HCT116 (cell line): Measurements from ENCODE around the gene NTN4. TPM values are rescaled to one million over a fixed set of nuclear protein-coding genes. Genes with fewer than 3 reads are reported as not detected.
"Not testable (repeated sequence)": the region's sequence is repeated elsewhere in the genome, so short reads cannot be mapped to it uniquely, and the experiment has no call there.

Source experiments
- ATAC-seq: fragments of 200-7000 bp; cut with Tn5 transposase; 2 replicates; pipeline ENCODE4 v1.9.1; 2020; ENCODE audit warnings: mild to moderate bottlenecking, moderate library complexity
- BruUV-seq: library from RNA; stranded (reverse); fragments of 400-500 nt; replicated peaks from 2 replicates; lab custom pipeline; 2021; lab: Mats Ljungman, UMichigan
- CTCF ChIA-PET: fragments of 300-600 bp; sonication (Branson Sonifier 250); formaldehyde crosslinking; loops from one replicate; lab custom pipeline; 2021; ENCODE audit warnings: antibody characterized with exemption; lab: Charles Lee
- POLR2A ChIA-PET: fragments of 300-600, 350-600 bp; sonication (Branson Sonifier 250); formaldehyde crosslinking; loops from one replicate; lab custom pipeline; 2021; ENCODE audit warnings: antibody characterized with exemption; lab: Charles Lee
- RAD21 ChIA-PET, 2 experiments: fragments of 300-600 bp; sonication (Branson Sonifier 250); formaldehyde crosslinking; loops; one replicate each; lab custom pipeline; 2023; ENCODE audit warnings: low total read pairs in 2 of 2; ENCODE audit not compliant: uncharacterized antibody in 2 of 2, unreplicated experiment in 2 of 2, low non-redundant PET in 1 of 2; lab: Charles Lee
- DNase-seq: peaks from one replicate; pipeline ENCODE4 v3.0.0-alpha.2; 2010; ENCODE audit warnings: low read depth, low spot score
- H2AFZ ChIP-seq: fragments of 200-600 bp; shearing (Covaris generic), sonication (generic); 2 replicates; pipeline ENCODE4 v1.6.1; 2017; ENCODE audit warnings: low read depth, mixed run types, mixed read lengths, antibody characterized with exemption, low read length; ENCODE audit not compliant: poor library complexity, severe bottlenecking
- H3K27ac ChIP-seq: 2 replicates; pipeline ENCODE4 v1.5.1; 2012; ENCODE audit warnings: low read depth, low read length
- H3K27me3 ChIP-seq: fragments of 200-600 bp; sonication (generic); 2 replicates; pipeline ENCODE4 v1.6.1; 2016; ENCODE audit warnings: mixed run types, low read length, mixed read lengths; ENCODE audit not compliant: insufficient read depth
- H3K36me3 ChIP-seq, 2 experiments: fragments of 200-500 bp in 1 of 2; fragments of 200-600 bp in 1 of 2; sonication (Bioruptor generic) in 1 of 2; sonication (generic) in 1 of 2; 2 replicates each; pipeline versions ENCODE4 v1.5.1 to v1.6.1; 2014 to 2016; ENCODE audit warnings: low read length in 2 of 2, inconsistent platforms in 1 of 2, mixed read lengths in 1 of 2, mixed run types in 1 of 2; ENCODE audit not compliant: insufficient read depth in 2 of 2, control insufficient read depth in 1 of 2
- H3K4me1 ChIP-seq, 2 experiments: fragments of 200-600 bp in 1 of 2; sonication (generic) in 1 of 2; 2 replicates each; pipeline versions ENCODE4 v1.5.1 to v1.6.1; 2012 to 2017; ENCODE audit warnings: low read length in 2 of 2, inconsistent platforms in 1 of 2, mild to moderate bottlenecking in 1 of 2, mixed read lengths in 1 of 2, mixed run types in 1 of 2, moderate library complexity in 1 of 2; ENCODE audit not compliant: insufficient read depth in 2 of 2, control insufficient read depth in 1 of 2
- H3K4me2 ChIP-seq: fragments of 200-600 bp; sonication (generic); 2 replicates; pipeline ENCODE4 v1.6.1; 2017; ENCODE audit warnings: mixed run types, low read length, mixed read lengths
- H3K4me3 ChIP-seq, 2 experiments: fragments of 200-600 bp in 1 of 2; sonication (generic) in 1 of 2; replicated peaks in 1 of 2; 2 replicates each; pipeline ENCODE4 v1.5.1; 2011 to 2016; ENCODE audit warnings: low read length in 2 of 2, control low read depth in 1 of 2, low read depth in 1 of 2, mild to moderate bottlenecking in 1 of 2, mixed read lengths in 1 of 2, mixed run types in 1 of 2
- H3K79me2 ChIP-seq: fragments of 200-600 bp; sonication (generic); 2 replicates; pipeline ENCODE4 v1.6.1; 2017; ENCODE audit warnings: mild to moderate bottlenecking, mixed run types, low read length, moderate library complexity, mixed read lengths; ENCODE audit not compliant: insufficient read depth
- H3K9ac ChIP-seq: fragments of 200-600 bp; sonication (generic); 2 replicates; pipeline ENCODE4 v1.6.1; 2016; ENCODE audit warnings: low read length, mixed read lengths
- H3K9me2 ChIP-seq: fragments of 200-600 bp; sonication (generic), shearing (Covaris generic); 2 replicates; pipeline ENCODE4 v1.6.1; 2017; ENCODE audit warnings: mixed run types, mild to moderate bottlenecking, moderate library complexity; ENCODE audit not compliant: insufficient read depth
- H3K9me3 ChIP-seq, 2 experiments: fragments of 200-500 bp in 1 of 2; fragments of 200-600 bp in 1 of 2; sonication (Bioruptor generic) in 1 of 2; sonication (generic) in 1 of 2; 2 replicates each; pipeline ENCODE4 v1.6.1; 2014 to 2017; ENCODE audit warnings: low read length in 2 of 2, mixed read lengths in 2 of 2, inconsistent platforms in 1 of 2, low read depth in 1 of 2, mild to moderate bottlenecking in 1 of 2, mixed run types in 1 of 2, moderate library complexity in 1 of 2; ENCODE audit not compliant: control insufficient read depth in 1 of 2, insufficient read depth in 1 of 2
- H4K20me1 ChIP-seq: fragments of 200-600 bp; sonication (generic), shearing (Covaris generic); 2 replicates; pipeline ENCODE4 v1.6.1; 2017; ENCODE audit warnings: mixed run types, mild to moderate bottlenecking, moderate library complexity; ENCODE audit not compliant: insufficient read depth
- CBX3 ChIP-seq: IDR thresholded peaks from 2 replicates; pipeline ENCODE4 v1.6.1; 2012; ENCODE audit warnings: low read depth
- CEBPB ChIP-seq: IDR thresholded peaks from 2 replicates; pipeline ENCODE4 v1.6.1; 2012; ENCODE audit warnings: low read depth
- CTCF ChIP-seq, 3 experiments: fragments of 200-600 bp in 1 of 3; sonication (generic) in 1 of 3; IDR thresholded peaks in 2 of 3; conservative IDR thresholded peaks in 1 of 3; 2 replicates each; pipeline ENCODE4 v1.5.1; 2012 to 2017; ENCODE audit warnings: low read depth in 2 of 3, low read length in 2 of 3, antibody characterized with exemption in 1 of 3, borderline replicate concordance in 1 of 3, control low read depth in 1 of 3, mild to moderate bottlenecking in 1 of 3, mixed read lengths in 1 of 3, mixed run types in 1 of 3, moderate library complexity in 1 of 3; ENCODE audit not compliant: insufficient read depth in 1 of 3
- ELF1 ChIP-seq: IDR thresholded peaks from 2 replicates; pipeline ENCODE4 v1.6.1; 2012; ENCODE audit warnings: low read depth, borderline replicate concordance
- EZH2 ChIP-seq: fragments of 200-600 bp; sonication (generic); IDR thresholded peaks from 2 replicates; pipeline ENCODE4 v1.6.1; 2017; ENCODE audit warnings: antibody characterized with exemption, mixed run types
- JUND ChIP-seq: IDR thresholded peaks from 2 replicates; pipeline ENCODE4 v1.6.1; 2012
- MAX ChIP-seq: IDR thresholded peaks from 2 replicates; pipeline ENCODE4 v1.6.1; 2012
- SIN3A ChIP-seq: IDR thresholded peaks from 2 replicates; pipeline ENCODE4 v1.6.1; 2012; ENCODE audit warnings: low read depth
- SRF ChIP-seq: IDR thresholded peaks from 2 replicates; pipeline ENCODE4 v1.6.1; 2012; ENCODE audit warnings: low read depth
- TCF7L2 ChIP-seq: IDR thresholded peaks from 2 replicates; pipeline ENCODE4 v1.7.0; 2011; ENCODE audit warnings: borderline replicate concordance, inconsistent platforms; ENCODE audit not compliant: insufficient read depth, insufficient read length; ENCODE audit errors: extremely low read depth
- YY1 ChIP-seq: IDR thresholded peaks from 2 replicates; pipeline ENCODE4 v1.6.1; 2011; ENCODE audit warnings: low read length, low read depth, moderate library complexity, mild to moderate bottlenecking; ENCODE audit not compliant: insufficient replicate concordance; ENCODE audit errors: extremely low read depth
- ZFX ChIP-seq: fragments of 450-650 bp; IDR thresholded peaks from 2 replicates; pipeline ENCODE4 v1.6.1; 2017
- intact Hi-C: fragments of 100-400 bp; cut with micrococcal nuclease; formaldehyde crosslinking; loops from 2 replicates; pipeline ENCODE4 v1.10.0; 2022
- total RNA-seq: library from RNA; stranded (reverse); gene quantifications from one replicate; pipeline ENCODE4 v1.2.1, GENCODE V29; 2021; ENCODE audit not compliant: unreplicated experiment
- TF ChIP-seq, protein P1 (sequence below): IDR thresholded peaks from 2 replicates; pipeline ENCODE4 v1.6.1; 2012; ENCODE audit warnings: low read depth

NTN4 gene
- total RNA-seq, 1 experiment from 2014 or later, result 4.3 TPM

GRCh38 chr12:95620171-95620570 lies 170.4 kb downstream of the NTN4 start:
- Histone ChIP-seq H3K36me3 (no peaks in the 10 kb centered on the region), H3K27ac (no peak overlapping the region), H2AFZ (no peak overlapping the region), H3K79me2 (no peaks in the 10 kb centered on the region), H3K9me3 (no peaks in the 10 kb centered on the region), H3K4me1 (peaks cover 0 to 5% of the 10 kb centered on the region in 2 experiments; a peak in 1 of 4 replicates), H3K4me3 (no peak overlapping the region), H3K27me3 (no peaks in the 10 kb centered on the region), H3K9ac (no peak overlapping the region), H3K9me2 (no peaks in the 10 kb centered on the region), H4K20me1 (no peaks in the 10 kb centered on the region), H3K4me2 (no peak overlapping the region)
- RAD21 ChIA-PET, result no interaction called here
- POLR2A ChIA-PET, result interaction anchor here (0.6 kb wide), 1 partner anchor 144 kb away, joined by 3 read pairs; no protein-coding TSS in a partner anchor
- TF ChIP-seq ZFX, result no peak
- TF ChIP-seq SIN3A, result no peak
- TF ChIP-seq CTCF (IDR thresholded peaks at IDR 0.05 in 2 of 3, conservative IDR thresholded peaks at IDR 0.05 in 1 of 3; ENCODE audit: borderline replicate concordance in 1 of 3, insufficient read depth in 1 of 3, low read depth in 2 of 3, low read length in 2 of 3), result no peak
- TF ChIP-seq EZH2, result no peak
- TF ChIP-seq CBX3, result no peak
- TF ChIP-seq, protein P1, sequence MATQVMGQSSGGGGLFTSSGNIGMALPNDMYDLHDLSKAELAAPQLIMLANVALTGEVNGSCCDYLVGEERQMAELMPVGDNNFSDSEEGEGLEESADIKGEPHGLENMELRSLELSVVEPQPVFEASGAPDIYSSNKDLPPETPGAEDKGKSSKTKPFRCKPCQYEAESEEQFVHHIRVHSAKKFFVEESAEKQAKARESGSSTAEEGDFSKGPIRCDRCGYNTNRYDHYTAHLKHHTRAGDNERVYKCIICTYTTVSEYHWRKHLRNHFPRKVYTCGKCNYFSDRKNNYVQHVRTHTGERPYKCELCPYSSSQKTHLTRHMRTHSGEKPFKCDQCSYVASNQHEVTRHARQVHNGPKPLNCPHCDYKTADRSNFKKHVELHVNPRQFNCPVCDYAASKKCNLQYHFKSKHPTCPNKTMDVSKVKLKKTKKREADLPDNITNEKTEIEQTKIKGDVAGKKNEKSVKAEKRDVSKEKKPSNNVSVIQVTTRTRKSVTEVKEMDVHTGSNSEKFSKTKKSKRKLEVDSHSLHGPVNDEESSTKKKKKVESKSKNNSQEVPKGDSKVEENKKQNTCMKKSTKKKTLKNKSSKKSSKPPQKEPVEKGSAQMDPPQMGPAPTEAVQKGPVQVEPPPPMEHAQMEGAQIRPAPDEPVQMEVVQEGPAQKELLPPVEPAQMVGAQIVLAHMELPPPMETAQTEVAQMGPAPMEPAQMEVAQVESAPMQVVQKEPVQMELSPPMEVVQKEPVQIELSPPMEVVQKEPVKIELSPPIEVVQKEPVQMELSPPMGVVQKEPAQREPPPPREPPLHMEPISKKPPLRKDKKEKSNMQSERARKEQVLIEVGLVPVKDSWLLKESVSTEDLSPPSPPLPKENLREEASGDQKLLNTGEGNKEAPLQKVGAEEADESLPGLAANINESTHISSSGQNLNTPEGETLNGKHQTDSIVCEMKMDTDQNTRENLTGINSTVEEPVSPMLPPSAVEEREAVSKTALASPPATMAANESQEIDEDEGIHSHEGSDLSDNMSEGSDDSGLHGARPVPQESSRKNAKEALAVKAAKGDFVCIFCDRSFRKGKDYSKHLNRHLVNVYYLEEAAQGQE, result no peak
- TF ChIP-seq TCF7L2, result no peak
- TF ChIP-seq JUND, result no peak
- TF ChIP-seq CEBPB, result no peak
- no peak for TF ChIP-seq YY1
- no peak for TF ChIP-seq SRF
- no peak for TF ChIP-seq MAX
- TF ChIP-seq ELF1, result no peak
- no TSS peak for BruUV-seq
- DNase-seq, result no peak
- CTCF ChIA-PET, result no interaction called here
- intact Hi-C loops, result no loop called here
- no peak for ATAC-seq

GRCh38 chr12:95616470-95616869 lies 174.1 kb downstream of the NTN4 start:
- intact Hi-C loops, result not testable (repeated sequence)

More at GRCh38 chr12:95616470-95616869, 174.1 kb downstream of the NTN4 start:
- H2AFZ ChIP-seq, H3K4me3 ChIP-seq, H3K27me3 ChIP-seq, RAD21 ChIA-PET, H3K9me2 ChIP-seq, H3K9me3 ChIP-seq, H3K79me2 ChIP-seq, DNase-seq, H3K36me3 ChIP-seq, POLR2A ChIA-PET, H3K27ac ChIP-seq, ATAC-seq, H4K20me1 ChIP-seq, BruUV-seq, CTCF ChIA-PET, H3K4me2 ChIP-seq, H3K9ac ChIP-seq: not testable (repeated sequence)
- H3K4me1 ChIP-seq, result peaks cover 6 to 11% of the 10 kb centered on the region in 2 experiments
